ENCODE data around the gene ARHGEF4.

Gene ARHGEF4

GRCh38 chr2:131041402-131042147 is 204.9 kb downstream of the ARHGEF4 start:
- no peak for DNase-seq

GRCh38 chr2:131042148-131042775 is 205.5 kb downstream of the ARHGEF4 start:
- DNase-seq, result no peak

GRCh38 chr2:131043199-131044074 is 206.7 kb downstream of the ARHGEF4 start:
- DNase-seq, result no peak

GRCh38 chr2:131044075-131044756 is 207.5 kb downstream of the ARHGEF4 start:
- DNase-seq, result no peak

- no peak for DNase-seq
These were observed 208.0 kb downstream of the ARHGEF4 start for GRCh38 chr2:131044757-131045150.

- no peak for DNase-seq
These were observed 208.7 kb downstream of the ARHGEF4 start for GRCh38 chr2:131045286-131046027.

GRCh38 chr2:131046028-131046917 is 209.6 kb downstream of the ARHGEF4 start:
- no peak for DNase-seq

GRCh38 chr2:131046918-131047652 is 210.4 kb downstream of the ARHGEF4 start:
- no peak for DNase-seq

- no peak for DNase-seq
These were observed 211.3 kb downstream of the ARHGEF4 start for GRCh38 chr2:131047920-131048560.

GRCh38 chr2:131048641-131049040 is 211.9 kb downstream of the ARHGEF4 start:
- DNase-seq, result no peak

- no peak for DNase-seq
These were observed 212.5 kb downstream of the ARHGEF4 start for GRCh38 chr2:131049150-131049718.

GRCh38 chr2:131050896-131051295 is 214.2 kb downstream of the ARHGEF4 start:
- DNase-seq, result no peak

GRCh38 chr2:131052741-131053263 is 216.1 kb downstream of the ARHGEF4 start:
- no peak for DNase-seq

GRCh38 chr2:131054488-131054887 is 217.8 kb downstream of the ARHGEF4 start:
- DNase-seq, result no peak

GRCh38 chr2:131055169-131056065 is 218.7 kb downstream of the ARHGEF4 start:
- no peak for DNase-seq

- no peak for DNase-seq
These were observed 219.7 kb downstream of the ARHGEF4 start for GRCh38 chr2:131056204-131056931.

- no peak for DNase-seq
These were observed 220.2 kb downstream of the ARHGEF4 start for GRCh38 chr2:131056932-131057287.
